ENCODE measurements around the gene KIF16B. TPM values are rescaled to one million over a fixed set of nuclear protein-coding genes. Genes with fewer than 3 reads are reported as not detected.
"Not testable (repeated sequence)": the region's sequence is repeated elsewhere in the genome, so short reads cannot be mapped to it uniquely, and the experiment has no call there.

KIF16B gene
- total RNA-seq, 1 donor from 2014 or later: 14.2 TPM

DNA sequence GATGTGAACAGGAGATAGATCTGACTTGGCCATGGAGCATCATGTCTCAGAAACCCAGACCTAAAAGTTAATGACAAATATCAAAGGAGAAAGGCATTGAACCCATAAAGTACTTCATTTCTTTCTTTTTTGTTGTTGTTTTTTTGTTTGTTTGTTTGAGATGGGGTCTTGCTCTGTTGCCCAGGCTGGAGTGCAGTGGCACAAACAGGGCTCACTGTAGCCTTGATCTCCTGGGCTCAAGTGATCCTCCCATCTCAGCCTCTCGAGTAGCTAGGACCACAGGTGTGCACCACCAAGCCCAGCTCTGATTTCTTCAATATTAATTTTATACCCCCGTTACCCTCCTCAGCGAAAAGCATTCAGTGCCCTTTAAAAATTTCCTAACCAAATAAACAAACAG is 45.8 kb downstream of the KIF16B start:
- H3K4me3 ChIP-seq (ENCODE audit: low read depth, low read length): no peak overlapping the region
- no peak for DNase-seq (ENCODE audit: low read depth)
- TF ChIP-seq, protein P1, sequence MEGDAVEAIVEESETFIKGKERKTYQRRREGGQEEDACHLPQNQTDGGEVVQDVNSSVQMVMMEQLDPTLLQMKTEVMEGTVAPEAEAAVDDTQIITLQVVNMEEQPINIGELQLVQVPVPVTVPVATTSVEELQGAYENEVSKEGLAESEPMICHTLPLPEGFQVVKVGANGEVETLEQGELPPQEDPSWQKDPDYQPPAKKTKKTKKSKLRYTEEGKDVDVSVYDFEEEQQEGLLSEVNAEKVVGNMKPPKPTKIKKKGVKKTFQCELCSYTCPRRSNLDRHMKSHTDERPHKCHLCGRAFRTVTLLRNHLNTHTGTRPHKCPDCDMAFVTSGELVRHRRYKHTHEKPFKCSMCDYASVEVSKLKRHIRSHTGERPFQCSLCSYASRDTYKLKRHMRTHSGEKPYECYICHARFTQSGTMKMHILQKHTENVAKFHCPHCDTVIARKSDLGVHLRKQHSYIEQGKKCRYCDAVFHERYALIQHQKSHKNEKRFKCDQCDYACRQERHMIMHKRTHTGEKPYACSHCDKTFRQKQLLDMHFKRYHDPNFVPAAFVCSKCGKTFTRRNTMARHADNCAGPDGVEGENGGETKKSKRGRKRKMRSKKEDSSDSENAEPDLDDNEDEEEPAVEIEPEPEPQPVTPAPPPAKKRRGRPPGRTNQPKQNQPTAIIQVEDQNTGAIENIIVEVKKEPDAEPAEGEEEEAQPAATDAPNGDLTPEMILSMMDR (conservative IDR thresholded peaks at IDR 0.05; ENCODE audit: low read depth, low read length): no peak

DNA sequence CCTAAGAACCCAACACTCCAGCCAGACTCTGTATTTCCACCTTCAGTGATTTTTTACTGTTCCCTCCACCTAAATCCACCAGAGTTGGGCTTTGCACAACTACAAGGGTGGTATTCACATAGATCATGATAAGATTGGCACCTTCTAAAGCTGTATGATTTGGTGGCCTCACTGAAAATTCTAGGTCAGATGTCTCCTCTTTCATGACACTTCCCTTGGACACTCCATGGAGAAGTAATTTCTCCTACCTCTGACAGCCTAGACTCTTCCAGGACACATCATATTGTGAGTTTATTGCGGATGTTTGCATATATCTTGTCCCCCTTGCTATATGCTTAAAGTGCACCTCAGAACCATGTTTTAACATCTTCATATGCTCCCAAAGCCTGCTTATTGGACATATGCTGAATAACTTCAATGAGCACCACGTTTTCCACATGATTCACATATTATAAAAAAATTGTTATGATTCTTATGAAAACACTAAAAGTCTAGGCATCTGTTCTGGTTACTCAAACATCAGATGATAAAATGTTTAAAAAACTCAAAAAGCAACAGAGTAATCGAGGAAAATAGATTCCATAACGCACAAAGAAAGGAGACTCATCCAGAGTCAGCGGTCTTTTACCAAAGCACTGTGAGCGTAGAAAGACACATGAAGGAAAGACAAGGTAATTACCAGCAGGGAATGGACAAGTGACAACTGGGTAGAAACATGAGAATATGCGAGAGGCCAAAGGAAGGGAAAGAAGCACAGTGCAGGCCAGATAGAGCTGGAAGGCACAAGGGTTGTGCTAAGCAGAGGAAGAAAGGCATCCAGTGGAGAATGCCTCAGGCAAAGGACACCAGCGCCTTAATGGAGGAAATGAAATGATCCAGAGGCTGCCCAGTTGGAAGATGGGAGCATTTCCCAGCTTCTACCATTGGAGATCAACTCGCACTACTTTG is 46.5 kb downstream of the KIF16B start:
- TF ChIP-seq, protein P1 (conservative IDR thresholded peaks at IDR 0.05; ENCODE audit: low read depth, low read length): no peak
- no peak for DNase-seq (ENCODE audit: low read depth)
- no peak overlapping the region for H3K4me3 ChIP-seq (ENCODE audit: low read depth, low read length)

- not testable (repeated sequence) for H3K4me3 ChIP-seq (ENCODE audit: low read depth, low read length); DNase-seq (ENCODE audit: low read depth)
Measured at GRCh38 chr20:16522651-16523050, 50.6 kb downstream of the KIF16B start.

DNA sequence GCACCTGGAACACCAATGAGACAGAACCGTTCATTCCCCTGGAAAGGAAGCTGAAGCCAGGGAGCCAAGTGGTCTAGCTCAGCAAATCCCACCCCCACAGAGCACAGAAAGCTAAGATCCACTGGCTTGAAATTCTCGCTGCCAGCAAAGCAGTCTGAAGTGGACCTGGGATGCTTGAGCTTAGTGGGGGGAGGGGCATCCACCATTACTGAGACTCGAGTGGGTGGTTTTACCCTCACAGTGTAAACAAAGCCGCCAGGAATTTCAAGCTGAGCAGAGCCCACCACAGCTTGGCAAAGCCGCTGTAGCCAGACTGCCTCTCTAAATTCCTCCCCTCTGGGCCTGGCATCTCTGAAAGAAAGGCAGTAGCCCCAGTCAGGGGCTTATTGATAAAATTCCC is 53.1 kb downstream of the KIF16B start:
- DNase-seq (ENCODE audit: low read depth): no peak
- TF ChIP-seq, protein P1 (conservative IDR thresholded peaks at IDR 0.05; ENCODE audit: low read depth, low read length): no peak
- no peak overlapping the region for H3K4me3 ChIP-seq (ENCODE audit: low read depth, low read length)

- H3K4me3 ChIP-seq (ENCODE audit: low read depth, low read length): not testable (repeated sequence)
Measured at GRCh38 chr20:16519673-16520072, 53.6 kb downstream of the KIF16B start.

GRCh38 chr20:16518784-16519084 is 54.5 kb downstream of the KIF16B start:
- TF ChIP-seq, protein P1 (conservative IDR thresholded peaks at IDR 0.05; ENCODE audit: low read depth, low read length): no peak

More at GRCh38 chr20:16519673-16520072, 53.6 kb downstream of the KIF16B start:
- DNase-seq (ENCODE audit: low read depth): not testable (repeated sequence)

GRCh38 chr20:16517946-16518783 is 55.1 kb downstream of the KIF16B start:
- TF ChIP-seq, protein P1 (conservative IDR thresholded peaks at IDR 0.05; ENCODE audit: low read depth, low read length): peak; percentile 84
- H3K4me3 ChIP-seq (ENCODE audit: low read depth, low read length): no peak overlapping the region
- DNase-seq (ENCODE audit: low read depth): no peak

More at GRCh38 chr20:16518784-16519084, 54.5 kb downstream of the KIF16B start:
- no peak overlapping the region for H3K4me3 ChIP-seq (ENCODE audit: low read depth, low read length)
- DNase-seq (ENCODE audit: low read depth): no peak

All from epithelial cell of proximal tubule (primary cell).